Measurements from ENCODE around the gene GSG1L.
A peak's percentile ranks its signal among the peaks of the same experiment; 100 is the strongest.

GSG1L gene

GRCh38 chr16:27767971-27768591, 295.4 kb downstream of the GSG1L start:
- DNase-seq: no peak

- no peak for DNase-seq
Observed at GRCh38 chr16:27767081-27767480, 296.4 kb downstream of the GSG1L start.

- DNase-seq: no peak
Observed at GRCh38 chr16:27766236-27766925, 297.1 kb downstream of the GSG1L start.

- DNase-seq: no peak
Observed at GRCh38 chr16:27764869-27765675, 298.4 kb downstream of the GSG1L start.

- DNase-seq: no peak
Observed at GRCh38 chr16:27764427-27764826, 299.1 kb downstream of the GSG1L start.

- no peak for DNase-seq
Observed at GRCh38 chr16:27762441-27762840, 301.1 kb downstream of the GSG1L start.

GRCh38 chr16:27761816-27762215, 301.7 kb downstream of the GSG1L start:
- DNase-seq: no peak

- DNase-seq: no peak
Observed at GRCh38 chr16:27760789-27761176, 302.7 kb downstream of the GSG1L start.

GRCh38 chr16:27759967-27760788, 303.3 kb downstream of the GSG1L start:
- no peak for DNase-seq

GRCh38 chr16:27759301-27759871, 304.1 kb downstream of the GSG1L start:
- DNase-seq: no peak

GRCh38 chr16:27758544-27758943, 305.0 kb downstream of the GSG1L start:
- no peak for DNase-seq

- no peak for DNase-seq
Observed at GRCh38 chr16:27756206-27756970, 307.1 kb downstream of the GSG1L start.

GRCh38 chr16:27754788-27755690, 308.5 kb downstream of the GSG1L start:
- DNase-seq: no peak

GRCh38 chr16:27753563-27753962, 310.0 kb downstream of the GSG1L start:
- DNase-seq: no peak

- DNase-seq: no peak
Observed at GRCh38 chr16:27752241-27752640, 311.3 kb downstream of the GSG1L start.

- DNase-seq: no peak
Observed at GRCh38 chr16:27751676-27752075, 311.8 kb downstream of the GSG1L start.

- no peak for DNase-seq
Observed at GRCh38 chr16:27751233-27751632, 312.3 kb downstream of the GSG1L start.

GRCh38 chr16:27749946-27750345, 313.6 kb downstream of the GSG1L start:
- no peak for DNase-seq

- no peak for DNase-seq
Observed at GRCh38 chr16:27749547-27749875, 314.0 kb downstream of the GSG1L start.

- peak; percentile 52 for DNase-seq
Observed at GRCh38 chr16:27748868-27749546, 314.5 kb downstream of the GSG1L start.

All from NCI-H146 (cell line).